Measurements from ENCODE around the gene E2F6. TPM values are rescaled to one million over a fixed set of nuclear protein-coding genes. Genes with fewer than 3 reads are reported as not detected.

E2F6 gene
- total RNA-seq, 1 donor from 2014 or later = 23.1 TPM

GRCh38 chr2:11414372-11415124, 51.4 kb downstream of the E2F6 start:
- no peak for TF ChIP-seq CTCF (IDR thresholded peaks at IDR 0.05; ENCODE audit: unreplicated experiment)
- Mint-ChIP-seq H3K27me3 (ENCODE audit: low read depth) (no peaks in the 10 kb centered on the region), H3K27ac (no peak overlapping the region)

GRCh38 chr2:11412449-11412810, 53.5 kb downstream of the E2F6 start:
- H3K36me3 Mint-ChIP-seq = no peaks in the 10 kb centered on the region

More at GRCh38 chr2:11414372-11415124, 51.4 kb downstream of the E2F6 start:
- Mint-ChIP-seq H3K4me3 (no peak overlapping the region), H3K9me3 (peaks cover 8% of the 10 kb centered on the region), H3K4me1 (peaks cover 8% of the 10 kb centered on the region), H3K36me3 (peaks cover 6% of the 10 kb centered on the region)
- no peak for DNase-seq (ENCODE audit: low spot score in 2 of 2, unreplicated experiment in 2 of 2)

GRCh38 chr2:11411768-11412448, 54.1 kb downstream of the E2F6 start:
- Mint-ChIP-seq H3K4me1 (peaks cover 10% of the 10 kb centered on the region), H3K4me3 (no peak overlapping the region), H3K27me3 (ENCODE audit: low read depth) (no peaks in the 10 kb centered on the region), H3K27ac (no peak overlapping the region), H3K9me3 (no peaks in the 10 kb centered on the region), H3K36me3 (no peaks in the 10 kb centered on the region)
- DNase-seq (ENCODE audit: low spot score in 2 of 2, unreplicated experiment in 2 of 2) = no peak
- peak; percentile 57 for TF ChIP-seq CTCF (IDR thresholded peaks at IDR 0.05; ENCODE audit: unreplicated experiment)

More at GRCh38 chr2:11412449-11412810, 53.5 kb downstream of the E2F6 start:
- Mint-ChIP-seq H3K4me1 (peaks cover 8% of the 10 kb centered on the region), H3K27me3 (ENCODE audit: low read depth) (no peaks in the 10 kb centered on the region), H3K4me3 (no peak overlapping the region), H3K27ac (no peak overlapping the region), H3K9me3 (no peaks in the 10 kb centered on the region)
- no peak for TF ChIP-seq CTCF (IDR thresholded peaks at IDR 0.05; ENCODE audit: unreplicated experiment)
- DNase-seq (ENCODE audit: low spot score in 2 of 2, unreplicated experiment in 2 of 2) = no peak

- no peak for DNase-seq (ENCODE audit: low spot score in 2 of 2, unreplicated experiment in 2 of 2)
- H3K36me3 Mint-ChIP-seq = no peaks in the 10 kb centered on the region
- no peaks in the 10 kb centered on the region for H3K27me3 Mint-ChIP-seq (ENCODE audit: low read depth)
- no peaks in the 10 kb centered on the region for H3K9me3 Mint-ChIP-seq
- no peak overlapping the region for H3K4me3 Mint-ChIP-seq
- no peak overlapping the region for H3K27ac Mint-ChIP-seq
- TF ChIP-seq CTCF (IDR thresholded peaks at IDR 0.05; ENCODE audit: unreplicated experiment) = no peak
- peaks cover 17% of the 10 kb centered on the region for H3K4me1 Mint-ChIP-seq
Observed at GRCh38 chr2:11411244-11411643, 54.7 kb downstream of the E2F6 start.

GRCh38 chr2:11410101-11410500, 55.9 kb downstream of the E2F6 start:
- TF ChIP-seq CTCF (IDR thresholded peaks at IDR 0.05; ENCODE audit: unreplicated experiment) = no peak
- no peak overlapping the region for H3K27ac Mint-ChIP-seq

More at GRCh38 chr2:11410101-11410500, 55.9 kb downstream of the E2F6 start:
- H3K9me3 Mint-ChIP-seq = no peaks in the 10 kb centered on the region
- H3K4me3 Mint-ChIP-seq = no peak overlapping the region
- no peaks in the 10 kb centered on the region for H3K27me3 Mint-ChIP-seq (ENCODE audit: low read depth)
- DNase-seq (ENCODE audit: low spot score in 2 of 2, unreplicated experiment in 2 of 2) = no peak
- H3K4me1 Mint-ChIP-seq = peaks cover 22% of the 10 kb centered on the region
- no peaks in the 10 kb centered on the region for H3K36me3 Mint-ChIP-seq
